Endodermal cell (in vitro differentiated cells): ENCODE measurements around the gene TNS3. TPM values are rescaled to one million over a fixed set of nuclear protein-coding genes. Genes with fewer than 3 reads are reported as not detected.
A peak's percentile ranks its signal among the peaks of the same experiment; 100 is the strongest.

Experiments
- DNase-seq: peaks from one replicate; pipeline ENCODE4 v3.0.0-alpha.2; 2017
- H3K27ac ChIP-seq: 2 replicates; pipeline ENCODE4 v1.5.1; 2013; ENCODE audit warnings: mild to moderate bottlenecking, low read depth, low read length, moderate library complexity
- H3K27me3 ChIP-seq: 2 replicates; pipeline ENCODE4 v1.6.1; 2013; ENCODE audit warnings: mild to moderate bottlenecking, low read length, moderate library complexity; ENCODE audit not compliant: insufficient read depth, control insufficient read depth, poor library complexity, severe bottlenecking
- H3K36me3 ChIP-seq: 2 replicates; pipeline ENCODE4 v1.7.0; 2013; ENCODE audit warnings: mild to moderate bottlenecking, low read length, moderate library complexity; ENCODE audit not compliant: control insufficient read depth, insufficient read depth
- H3K4me1 ChIP-seq: one replicate; pipeline ENCODE4 v1.7.0; 2013; ENCODE audit warnings: low read length; ENCODE audit not compliant: control insufficient read depth, insufficient read depth
- H3K4me3 ChIP-seq: 2 replicates; pipeline ENCODE4 v1.5.1; 2013; ENCODE audit warnings: mild to moderate bottlenecking, low read length, moderate library complexity
- H3K9ac ChIP-seq: 2 replicates; pipeline ENCODE4 v1.6.1; 2013; ENCODE audit warnings: mild to moderate bottlenecking, low read length, moderate library complexity; ENCODE audit not compliant: poor library complexity, severe bottlenecking; ENCODE audit errors: extremely low read depth
- H3K9me3 ChIP-seq: 2 replicates; pipeline ENCODE4 v1.6.1; 2013; ENCODE audit warnings: mild to moderate bottlenecking, low read length, moderate library complexity; ENCODE audit not compliant: control insufficient read depth
- H3K27ac Mint-ChIP-seq: 2 replicates; pipeline ENCODE4 v1.8.0; 2020; ENCODE audit warnings: mixed read lengths
- H3K27me3 Mint-ChIP-seq: 2 replicates; pipeline ENCODE4 v1.8.0; 2021; ENCODE audit warnings: mild to moderate bottlenecking, mixed read lengths; ENCODE audit not compliant: insufficient read depth
- H3K36me3 Mint-ChIP-seq: 2 replicates; pipeline ENCODE4 v1.8.0; 2020; ENCODE audit warnings: low read depth, mixed read lengths
- H3K4me1 Mint-ChIP-seq: 2 replicates; pipeline ENCODE4 v1.8.0; 2020; ENCODE audit warnings: mixed read lengths
- H3K4me3 Mint-ChIP-seq: 2 replicates; pipeline ENCODE4 v1.8.0; 2020; ENCODE audit warnings: mild to moderate bottlenecking, moderate library complexity, mixed read lengths
- H3K9me3 Mint-ChIP-seq: 2 replicates; pipeline ENCODE4 v1.8.0; 2020; ENCODE audit warnings: mild to moderate bottlenecking, mixed read lengths
- WGBS, 2 experiments: methylation state at CpG; one replicate each; pipeline versions ENCODE4 v1.1.5 to v1.1.7; 2013; ENCODE audit warnings: missing lambda C conversion rate in 2 of 2, mixed read lengths in 1 of 2; ENCODE audit not compliant: insufficient coverage in 1 of 2, insufficient read length in 1 of 2; 5-methylcytosine and 5-hydroxymethylcytosine counted together
- total RNA-seq, 2 donors: library from RNA; stranded (reverse); fragmentation: NEBNext Ultra II Directional in 1 of 2; extraction: Animal tissue kit (Norgen Biotek cat#: 25700) in 1 of 2; gene quantifications; 2 replicates in 1 of 2; 3 replicates in 1 of 2; pipeline ENCODE4 v1.2.1, GENCODE V29; 2021
- TF ChIP-seq, protein P1 (sequence below): fragments of 200-600 bp; sonication (generic); conservative IDR thresholded peaks from 2 replicates; pipeline ENCODE4 v1.5.0; 2021; ENCODE audit warnings: antibody characterized with exemption, mild to moderate bottlenecking

Gene TNS3
- total RNA-seq, 2 donors from 2014 or later, result 33.8 to 38.5 TPM

DNA sequence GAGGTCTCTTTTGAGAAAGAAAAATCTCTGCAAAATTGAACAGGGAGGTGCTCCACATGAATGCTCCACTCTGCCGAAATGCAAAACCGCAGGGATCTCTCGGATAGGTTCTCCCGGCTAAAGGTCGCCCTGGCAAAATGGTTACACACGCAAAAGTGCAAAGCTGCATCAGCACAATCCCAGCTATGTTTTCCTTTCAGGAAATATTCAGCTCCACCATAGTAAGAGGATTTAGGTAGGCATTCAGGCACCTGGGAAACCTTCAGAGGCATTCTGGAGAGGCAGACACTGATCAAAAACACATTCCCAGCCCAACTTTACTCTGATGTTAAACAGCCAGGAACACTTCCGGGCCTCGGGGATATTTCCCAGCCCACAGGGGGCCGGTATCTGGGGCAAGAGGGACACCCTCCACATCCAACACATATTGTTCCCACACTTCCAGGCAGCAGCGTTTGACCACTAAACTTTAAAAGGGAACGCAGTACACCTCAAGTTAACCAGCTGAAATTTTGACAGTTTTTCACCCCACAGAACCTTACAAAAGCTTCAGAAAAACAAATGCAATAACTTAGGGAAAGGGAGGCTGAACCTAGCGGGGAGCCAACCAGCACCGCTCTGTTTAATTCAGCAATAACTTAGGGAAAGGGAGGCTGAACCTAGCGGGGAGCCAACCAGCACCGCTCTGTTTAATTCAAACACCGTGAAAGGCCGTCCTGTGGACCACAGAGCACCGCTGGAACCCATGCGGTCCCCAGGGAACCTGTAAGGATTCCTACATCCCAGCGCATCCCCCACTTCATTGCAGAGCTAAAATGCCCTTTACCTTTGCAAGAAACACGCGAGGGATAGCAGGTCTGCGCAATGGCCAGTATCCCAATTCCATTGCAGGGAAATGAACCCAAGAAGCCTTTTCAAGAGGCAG lies 45.9 kb downstream of the TNS3 start:
- no peak for DNase-seq
- Mint-ChIP-seq H3K36me3 (peaks cover 3% of the 10 kb centered on the region), H3K27me3 (peaks cover 8% of the 10 kb centered on the region), H3K9me3 (peaks cover 16% of the 10 kb centered on the region), H3K4me1 (peaks cover 57% of the 10 kb centered on the region), H3K27ac (peak overlapping the region; percentile 78), H3K4me3 (peak overlapping the region; percentile 74)
- Histone ChIP-seq H3K9me3 (peaks cover 18% of the 10 kb centered on the region), H3K4me1 (peaks cover 25% of the 10 kb centered on the region), H3K9ac (peak overlapping the region; percentile 23), H3K4me3 (peak overlapping the region; percentile 79), H3K27me3 (no peaks in the 10 kb centered on the region), H3K27ac (peak overlapping the region; percentile 33), H3K36me3 (peaks cover 4% of the 10 kb centered on the region)
- TF ChIP-seq, protein P1, sequence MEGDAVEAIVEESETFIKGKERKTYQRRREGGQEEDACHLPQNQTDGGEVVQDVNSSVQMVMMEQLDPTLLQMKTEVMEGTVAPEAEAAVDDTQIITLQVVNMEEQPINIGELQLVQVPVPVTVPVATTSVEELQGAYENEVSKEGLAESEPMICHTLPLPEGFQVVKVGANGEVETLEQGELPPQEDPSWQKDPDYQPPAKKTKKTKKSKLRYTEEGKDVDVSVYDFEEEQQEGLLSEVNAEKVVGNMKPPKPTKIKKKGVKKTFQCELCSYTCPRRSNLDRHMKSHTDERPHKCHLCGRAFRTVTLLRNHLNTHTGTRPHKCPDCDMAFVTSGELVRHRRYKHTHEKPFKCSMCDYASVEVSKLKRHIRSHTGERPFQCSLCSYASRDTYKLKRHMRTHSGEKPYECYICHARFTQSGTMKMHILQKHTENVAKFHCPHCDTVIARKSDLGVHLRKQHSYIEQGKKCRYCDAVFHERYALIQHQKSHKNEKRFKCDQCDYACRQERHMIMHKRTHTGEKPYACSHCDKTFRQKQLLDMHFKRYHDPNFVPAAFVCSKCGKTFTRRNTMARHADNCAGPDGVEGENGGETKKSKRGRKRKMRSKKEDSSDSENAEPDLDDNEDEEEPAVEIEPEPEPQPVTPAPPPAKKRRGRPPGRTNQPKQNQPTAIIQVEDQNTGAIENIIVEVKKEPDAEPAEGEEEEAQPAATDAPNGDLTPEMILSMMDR, result no peak
- 15 to 18% methylated on average over 11 to 23 of the region's 23 CpGs for WGBS, 2 experiments

DNA sequence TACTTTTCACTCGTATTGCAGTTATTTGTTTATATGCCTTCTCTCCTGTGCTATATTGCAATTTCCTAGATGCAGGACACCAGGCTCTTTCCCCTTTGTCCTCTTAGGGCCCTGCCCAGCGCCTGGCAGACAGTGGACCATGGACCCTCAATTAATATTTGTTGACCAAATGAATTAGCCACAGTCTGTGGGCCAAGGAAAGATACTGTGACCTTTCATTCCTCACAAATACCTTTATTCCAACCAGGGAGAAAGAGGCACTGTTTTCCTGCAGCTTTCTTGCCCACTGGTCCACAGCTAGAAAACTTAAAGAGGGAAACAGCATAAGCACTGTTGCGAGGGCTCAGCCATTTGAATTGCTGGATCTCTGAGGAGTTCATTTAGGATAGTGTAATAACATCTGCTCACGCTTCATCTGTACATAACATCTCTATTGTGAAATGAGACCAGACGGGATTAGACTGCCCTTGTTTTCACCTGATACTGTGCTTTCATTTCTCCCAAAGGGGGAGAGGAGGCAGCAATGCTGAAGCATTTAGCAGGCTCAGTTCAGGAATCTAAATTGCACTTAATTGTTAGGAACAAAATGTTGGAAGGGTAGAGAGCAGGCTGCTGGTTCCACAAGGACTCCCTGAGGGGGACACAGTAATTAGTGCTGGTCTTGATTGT lies 46.7 kb downstream of the TNS3 start:
- peaks cover 4% of the 10 kb centered on the region for H3K36me3 ChIP-seq
- H3K4me1 ChIP-seq, result peaks cover 22% of the 10 kb centered on the region
- Mint-ChIP-seq H3K27me3 (peaks cover 8% of the 10 kb centered on the region), H3K27ac (peak overlapping the region; percentile 12), H3K4me1 (peaks cover 49% of the 10 kb centered on the region), H3K4me3 (peak overlapping the region; percentile 74), H3K36me3 (peaks cover 5% of the 10 kb centered on the region), H3K9me3 (peaks cover 18% of the 10 kb centered on the region)
- peak overlapping the region; percentile 33 for H3K27ac ChIP-seq
- DNase-seq, result no peak
- TF ChIP-seq, protein P1, result peak; percentile 11
- WGBS, 2 experiments, result 76 to 82% methylated on average over 4 to 5 of the region's 5 CpGs
- H3K27me3 ChIP-seq, result no peaks in the 10 kb centered on the region
- peak overlapping the region; percentile 79 for H3K4me3 ChIP-seq
- peaks cover 22% of the 10 kb centered on the region for H3K9me3 ChIP-seq
- H3K9ac ChIP-seq, result peak overlapping the region; percentile 23

DNA sequence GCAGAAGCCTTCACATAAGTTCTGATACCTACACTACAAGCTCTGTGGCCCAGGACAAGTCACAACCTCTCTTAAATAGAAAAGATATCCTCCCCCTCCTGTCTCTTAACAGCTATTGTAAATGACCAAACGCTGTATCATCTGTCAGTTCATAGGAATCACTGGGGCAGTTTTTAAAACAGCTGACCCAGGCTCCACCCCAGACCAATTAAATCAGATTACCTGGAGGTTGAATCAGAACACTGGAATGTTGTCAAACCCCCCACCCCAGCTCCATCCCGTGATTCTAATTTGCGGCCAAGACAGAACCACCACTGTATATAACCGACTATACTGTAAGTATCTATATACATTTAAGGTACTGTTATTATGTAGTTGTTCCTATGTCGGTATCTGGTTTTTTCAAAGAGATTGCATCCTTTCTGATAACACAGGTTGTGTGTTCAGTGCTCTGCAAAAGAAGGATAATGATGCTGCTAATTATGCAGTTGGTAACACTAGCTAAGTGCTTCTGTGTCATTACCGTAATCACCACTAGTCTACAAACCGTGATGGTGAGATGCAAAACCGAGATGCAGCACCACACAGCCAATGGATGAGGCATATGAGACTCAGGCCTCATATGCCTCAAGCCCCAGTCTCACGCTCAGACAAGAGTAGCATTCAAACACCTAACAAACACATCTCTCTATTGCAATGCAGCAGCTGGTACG lies 47.4 kb downstream of the TNS3 start:
- H3K4me3 ChIP-seq, result peak overlapping the region; percentile 79
- no peak overlapping the region for H3K27ac ChIP-seq
- Mint-ChIP-seq H3K9me3 (peaks cover 21% of the 10 kb centered on the region), H3K27me3 (peaks cover 8% of the 10 kb centered on the region), H3K4me1 (peaks cover 42% of the 10 kb centered on the region), H3K27ac (peak overlapping the region; percentile 12), H3K36me3 (peaks cover 8% of the 10 kb centered on the region), H3K4me3 (no peak overlapping the region)
- H3K27me3 ChIP-seq, result no peaks in the 10 kb centered on the region
- DNase-seq, result peak; percentile 56
- WGBS, 2 experiments, result 65 to 68% methylated on average over 7 of the region's 10 CpGs
- H3K9ac ChIP-seq, result no peak overlapping the region
- H3K4me1 ChIP-seq, result peaks cover 17% of the 10 kb centered on the region
- TF ChIP-seq, protein P1, result peak; percentile 66
- H3K36me3 ChIP-seq, result peaks cover 9% of the 10 kb centered on the region
- peaks cover 26% of the 10 kb centered on the region for H3K9me3 ChIP-seq
